GM12875 (cell line): ENCODE measurements around the gene TBPL1.
"Not testable (repeated sequence)": the region's sequence is repeated elsewhere in the genome, so short reads cannot be mapped to it uniquely, and the experiment has no call there.

ENCODE experiments used
- H3K4me3 ChIP-seq: one replicate; pipeline ENCODE4 v1.5.1; 2011; ENCODE audit warnings: low read depth, low read length, control low read depth
- TF ChIP-seq, protein P1 (sequence below): IDR thresholded peaks from 2 replicates; pipeline ENCODE4 v1.5.1; 2011; ENCODE audit warnings: low read depth, mild to moderate bottlenecking, control low read depth, inconsistent platforms, low read length, moderate library complexity, borderline replicate concordance; ENCODE audit not compliant: insufficient read depth

Gene TBPL1

DNA sequence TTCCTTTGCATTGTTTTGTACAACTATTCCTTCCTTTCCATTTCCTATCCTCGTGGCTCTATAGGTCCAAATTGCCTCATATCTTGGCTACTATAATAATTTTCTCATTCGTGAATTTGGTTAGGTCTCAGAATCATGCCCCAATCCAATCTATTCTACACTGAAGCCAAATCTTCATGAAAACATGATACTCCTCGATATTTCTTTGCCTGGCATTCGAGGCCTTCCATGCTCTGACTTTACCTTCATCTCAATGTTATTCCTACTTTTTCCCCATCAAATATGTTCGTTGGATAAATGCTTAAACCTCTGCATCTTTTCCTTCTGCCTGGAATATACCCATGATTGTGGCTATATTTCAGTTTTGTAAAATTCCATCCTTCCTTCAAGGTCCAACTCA, 33.7 kb upstream of the TBPL1 start:
- TF ChIP-seq, protein P1, sequence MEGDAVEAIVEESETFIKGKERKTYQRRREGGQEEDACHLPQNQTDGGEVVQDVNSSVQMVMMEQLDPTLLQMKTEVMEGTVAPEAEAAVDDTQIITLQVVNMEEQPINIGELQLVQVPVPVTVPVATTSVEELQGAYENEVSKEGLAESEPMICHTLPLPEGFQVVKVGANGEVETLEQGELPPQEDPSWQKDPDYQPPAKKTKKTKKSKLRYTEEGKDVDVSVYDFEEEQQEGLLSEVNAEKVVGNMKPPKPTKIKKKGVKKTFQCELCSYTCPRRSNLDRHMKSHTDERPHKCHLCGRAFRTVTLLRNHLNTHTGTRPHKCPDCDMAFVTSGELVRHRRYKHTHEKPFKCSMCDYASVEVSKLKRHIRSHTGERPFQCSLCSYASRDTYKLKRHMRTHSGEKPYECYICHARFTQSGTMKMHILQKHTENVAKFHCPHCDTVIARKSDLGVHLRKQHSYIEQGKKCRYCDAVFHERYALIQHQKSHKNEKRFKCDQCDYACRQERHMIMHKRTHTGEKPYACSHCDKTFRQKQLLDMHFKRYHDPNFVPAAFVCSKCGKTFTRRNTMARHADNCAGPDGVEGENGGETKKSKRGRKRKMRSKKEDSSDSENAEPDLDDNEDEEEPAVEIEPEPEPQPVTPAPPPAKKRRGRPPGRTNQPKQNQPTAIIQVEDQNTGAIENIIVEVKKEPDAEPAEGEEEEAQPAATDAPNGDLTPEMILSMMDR: no peak
- no peak overlapping the region for H3K4me3 ChIP-seq

DNA sequence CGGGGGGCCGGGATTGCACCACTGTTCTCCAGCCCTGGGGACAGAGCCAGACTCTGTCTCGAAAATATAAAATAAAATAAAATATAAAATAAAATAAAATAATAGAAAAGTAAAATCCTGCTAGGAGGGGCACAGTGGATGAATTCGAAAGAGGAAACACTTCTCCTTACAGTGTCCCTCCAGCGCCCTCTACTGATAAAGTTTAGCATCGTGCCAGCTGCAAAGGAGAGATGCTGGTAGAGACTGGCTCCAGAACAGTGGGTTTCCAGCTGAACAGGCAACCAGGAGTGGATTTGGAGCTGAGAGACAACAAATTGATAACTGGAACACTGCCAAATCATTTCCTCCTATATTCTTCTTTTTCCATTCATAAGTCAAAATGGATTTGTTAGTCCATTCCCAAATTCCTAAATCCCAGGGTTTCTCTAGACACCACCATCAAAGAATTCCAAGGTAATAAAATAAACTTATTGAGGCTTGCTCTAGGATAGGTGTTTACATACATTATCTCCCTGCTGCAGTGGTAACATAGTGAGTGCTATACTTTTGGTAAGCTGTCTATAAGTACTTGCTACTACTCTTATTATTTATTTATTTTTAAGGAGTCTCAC, 31.7 kb upstream of the TBPL1 start:
- TF ChIP-seq, protein P1: peak; percentile 79
- no peak overlapping the region for H3K4me3 ChIP-seq

DNA sequence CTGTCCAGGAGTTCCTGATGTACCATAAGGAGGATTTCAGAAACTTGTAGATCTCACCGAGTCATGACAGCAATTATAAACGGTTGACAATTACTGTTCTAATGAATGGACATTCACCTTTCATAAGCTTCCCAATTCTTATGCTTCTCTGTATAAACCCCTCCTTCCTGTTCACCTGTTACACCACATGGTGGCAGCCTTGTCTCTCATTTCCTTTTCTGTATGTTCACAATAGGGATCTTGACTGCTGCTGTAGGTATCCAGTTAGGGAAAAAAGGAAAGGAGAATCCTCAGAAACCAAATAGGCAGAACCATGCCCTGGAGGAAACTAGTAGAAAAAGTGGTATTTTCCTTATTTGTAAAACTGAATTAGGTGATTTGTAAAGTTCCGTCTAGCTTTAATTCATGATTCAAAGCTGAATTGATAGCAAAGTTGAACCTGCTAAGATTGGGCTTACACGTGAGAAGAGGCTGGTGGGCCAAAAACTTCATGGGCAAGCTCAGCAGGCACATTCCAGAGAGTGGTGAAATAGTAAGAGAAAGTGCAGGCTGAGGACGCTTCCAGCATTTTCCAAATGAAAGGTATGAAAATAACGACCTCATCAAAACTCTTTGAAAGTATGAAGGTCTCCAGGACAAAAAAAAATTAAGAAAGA, 29.0 kb upstream of the TBPL1 start:
- TF ChIP-seq, protein P1: peak; percentile 49; the same call in 1 of the 2 replicates
- no peak overlapping the region for H3K4me3 ChIP-seq

DNA sequence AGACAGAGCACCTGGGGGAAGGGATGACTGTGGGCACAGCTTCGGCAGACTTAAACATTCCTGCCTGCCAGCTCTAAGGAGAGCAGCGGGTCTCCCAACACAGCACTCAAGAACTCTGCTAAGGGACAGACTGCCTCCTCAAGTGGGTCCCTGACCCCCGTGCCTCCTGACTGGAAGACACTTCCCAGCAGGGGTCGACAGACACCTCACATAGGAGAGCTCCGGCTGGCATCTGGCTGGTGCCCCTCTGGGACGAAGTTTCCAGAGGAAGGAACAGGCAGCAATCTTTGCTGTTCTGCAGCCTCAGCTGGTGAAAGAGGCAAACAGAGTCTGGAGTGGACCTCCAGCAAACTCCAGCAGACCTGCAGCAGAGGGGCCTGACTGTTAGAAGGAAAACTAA, 21.8 kb upstream of the TBPL1 start:
- H3K4me3 ChIP-seq: not testable (repeated sequence)

DNA sequence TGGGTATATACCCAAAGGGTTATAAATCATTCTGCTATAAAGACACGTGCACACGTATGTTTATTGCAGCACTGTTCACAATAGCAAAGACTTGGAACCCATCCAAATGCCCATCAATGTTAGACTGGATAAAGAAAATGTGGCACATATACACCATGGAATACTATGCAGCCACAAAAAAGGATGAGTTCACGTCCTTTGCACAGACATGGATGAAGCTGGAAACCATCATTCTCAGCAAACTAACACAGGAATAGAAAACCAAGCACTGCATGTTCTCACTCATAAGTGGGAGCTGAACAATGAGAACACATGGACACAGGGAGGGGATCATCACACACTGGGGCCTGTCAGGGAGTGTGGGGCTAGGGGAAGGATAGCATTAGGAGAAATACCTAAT, 16.7 kb upstream of the TBPL1 start:
- H3K4me3 ChIP-seq: not testable (repeated sequence)

DNA sequence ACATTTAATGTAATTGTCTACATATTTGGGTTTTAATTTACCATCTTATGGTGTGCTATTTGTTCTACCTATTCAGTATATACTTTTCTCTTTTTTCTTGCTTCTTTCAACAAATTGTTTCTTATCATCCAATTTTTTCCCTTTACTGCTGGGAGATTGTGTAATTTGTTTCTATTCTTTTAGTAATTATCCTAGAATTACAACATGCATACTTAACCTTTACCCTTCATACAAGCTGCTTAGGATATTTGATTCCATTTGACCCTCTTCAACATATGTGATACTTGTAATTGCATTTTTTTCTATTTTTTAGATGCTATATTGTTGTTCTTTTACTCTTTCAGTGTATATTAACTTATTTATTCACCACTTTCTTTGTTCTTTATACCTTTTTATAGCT, 15.1 kb upstream of the TBPL1 start:
- no peak overlapping the region for H3K4me3 ChIP-seq
- TF ChIP-seq, protein P1: no peak

DNA sequence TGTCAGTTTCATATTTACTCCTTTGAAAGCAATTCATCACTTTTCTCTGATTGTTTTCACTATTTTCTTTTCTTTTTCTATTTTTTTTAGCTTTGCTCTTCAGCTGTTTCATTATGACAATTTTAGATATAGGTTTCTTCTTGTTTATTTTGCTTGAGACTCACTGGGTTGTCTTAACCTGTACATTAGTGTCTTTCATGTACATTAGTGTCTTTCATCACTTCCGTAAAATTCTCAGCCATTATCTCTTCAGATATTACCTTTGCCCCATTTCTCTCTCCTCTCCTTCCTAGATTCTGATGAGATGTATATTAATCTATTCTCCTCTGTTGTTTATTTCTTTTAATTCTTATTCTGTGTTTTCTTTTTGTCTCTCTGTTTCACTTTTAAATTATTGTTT, 14.5 kb upstream of the TBPL1 start:
- TF ChIP-seq, protein P1: no peak
- H3K4me3 ChIP-seq: no peak overlapping the region

DNA sequence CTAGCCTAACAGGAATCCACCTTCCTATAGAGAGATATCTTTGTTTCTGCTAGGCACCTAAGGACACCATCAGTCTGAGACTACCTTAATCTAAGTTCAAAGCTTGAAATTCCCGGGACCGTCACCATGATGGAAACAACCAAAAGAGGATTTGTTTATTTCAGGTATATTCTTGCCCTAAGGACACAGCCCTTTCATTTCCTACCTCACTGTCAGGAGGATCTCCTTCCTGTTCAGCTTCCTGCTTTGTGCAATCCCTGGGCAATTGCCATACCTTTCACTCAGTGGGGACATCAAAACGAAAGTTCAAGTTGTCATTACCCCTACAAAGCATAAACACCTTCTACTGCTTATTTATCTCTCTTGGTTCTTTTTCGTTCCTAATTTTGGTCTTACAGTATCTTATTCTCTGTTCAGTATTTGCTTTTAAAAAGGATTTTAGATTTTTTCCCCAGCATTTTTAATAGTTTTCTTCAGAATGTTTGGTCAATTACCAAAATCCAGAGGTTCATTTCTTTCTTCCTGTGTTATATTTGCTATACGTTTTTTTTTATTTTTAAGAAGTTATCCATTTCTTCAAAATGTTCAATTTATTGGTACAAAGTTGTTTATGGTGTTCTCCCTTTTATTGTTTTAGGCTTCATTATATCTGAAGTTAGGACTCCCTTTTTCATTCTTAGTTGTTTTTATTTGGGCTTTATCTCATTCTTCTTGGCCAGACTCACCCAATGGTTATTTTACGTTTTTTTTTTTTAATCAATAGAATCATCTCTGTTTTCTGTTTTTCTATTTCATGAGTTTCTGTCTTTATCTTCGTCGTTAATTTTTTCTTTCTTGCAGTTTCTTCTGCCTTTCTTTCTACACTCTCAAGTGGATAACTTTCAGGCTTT, 13.0 kb upstream of the TBPL1 start:
- H3K4me3 ChIP-seq: no peak overlapping the region
- TF ChIP-seq, protein P1: no peak
